Glutamatergic neuron (in vitro differentiated cells): ENCODE data around the gene MARK3. TPM values are rescaled to one million over a fixed set of nuclear protein-coding genes. Genes with fewer than 3 reads are reported as not detected.
"Not testable (repeated sequence)": the region's sequence is repeated elsewhere in the genome, so short reads cannot be mapped to it uniquely, and the experiment has no call there.

Experiments
- DNase-seq: peaks from one replicate; pipeline ENCODE4 v3.0.0; 2022
- H3K27ac Mint-ChIP-seq: one replicate; pipeline ENCODE4 v1.8.0; 2020; ENCODE audit warnings: mild to moderate bottlenecking, mixed read lengths, inconsistent platforms; ENCODE audit not compliant: unreplicated experiment
- H3K27me3 Mint-ChIP-seq: one replicate; pipeline ENCODE4 v1.8.0; 2020; ENCODE audit warnings: mild to moderate bottlenecking, moderate library complexity, mixed read lengths, inconsistent platforms; ENCODE audit not compliant: unreplicated experiment
- H3K36me3 Mint-ChIP-seq: one replicate; pipeline ENCODE4 v1.8.0; 2020; ENCODE audit warnings: mild to moderate bottlenecking, mixed read lengths, inconsistent platforms; ENCODE audit not compliant: unreplicated experiment
- H3K4me1 Mint-ChIP-seq: one replicate; pipeline ENCODE4 v1.8.0; 2020; ENCODE audit warnings: mild to moderate bottlenecking, low read depth, mixed read lengths, inconsistent platforms; ENCODE audit not compliant: unreplicated experiment
- H3K4me3 Mint-ChIP-seq: one replicate; pipeline ENCODE4 v1.8.0; 2020; ENCODE audit warnings: mild to moderate bottlenecking, mixed read lengths, inconsistent platforms; ENCODE audit not compliant: unreplicated experiment
- H3K9me3 Mint-ChIP-seq: one replicate; pipeline ENCODE4 v1.8.0; 2020; ENCODE audit warnings: mild to moderate bottlenecking, moderate library complexity, mixed read lengths, inconsistent platforms; ENCODE audit not compliant: unreplicated experiment
- CTCF ChIP-seq: fragments of 200-600 bp; sonication (generic); IDR thresholded peaks from one replicate; pipeline ENCODE4 v1.5.0; 2021; ENCODE audit not compliant: partially characterized antibody, unreplicated experiment
- total RNA-seq: library from RNA; stranded (reverse); fragmentation: NEBNext Ultra II Directional; extraction: Animal tissue kit (Norgen Biotek cat#: 25700); gene quantifications from one replicate; pipeline ENCODE4 v1.2.1, GENCODE V29; 2021; ENCODE audit not compliant: unreplicated experiment

Gene MARK3
- total RNA-seq, 1 donor from 2014 or later = 110 TPM

- H3K4me3 Mint-ChIP-seq = no peak overlapping the region
Measured at GRCh38 chr14:103508521-103509329, 123.5 kb downstream of the MARK3 start.

GRCh38 chr14:103509864-103510723 lies 124.9 kb downstream of the MARK3 start:
- peaks cover 4% of the 10 kb centered on the region for H3K4me1 Mint-ChIP-seq
- H3K27ac Mint-ChIP-seq = no peak overlapping the region
- H3K4me3 Mint-ChIP-seq = no peak overlapping the region
- peaks cover 13% of the 10 kb centered on the region for H3K9me3 Mint-ChIP-seq
- no peak for DNase-seq
- H3K36me3 Mint-ChIP-seq = peaks cover 6% of the 10 kb centered on the region
- peaks cover 7% of the 10 kb centered on the region for H3K27me3 Mint-ChIP-seq
- no peak for TF ChIP-seq CTCF

More at GRCh38 chr14:103508521-103509329, 123.5 kb downstream of the MARK3 start:
- TF ChIP-seq CTCF = no peak
- H3K27ac Mint-ChIP-seq = no peak overlapping the region
- peaks cover 10% of the 10 kb centered on the region for H3K9me3 Mint-ChIP-seq
- no peaks in the 10 kb centered on the region for H3K4me1 Mint-ChIP-seq
- H3K36me3 Mint-ChIP-seq = peaks cover 6% of the 10 kb centered on the region
- DNase-seq = no peak
- H3K27me3 Mint-ChIP-seq = peaks cover 10% of the 10 kb centered on the region

GRCh38 chr14:103510724-103511693 lies 125.8 kb downstream of the MARK3 start:
- peaks cover 4% of the 10 kb centered on the region for H3K4me1 Mint-ChIP-seq
- no peak for TF ChIP-seq CTCF
- peaks cover 6% of the 10 kb centered on the region for H3K36me3 Mint-ChIP-seq
- H3K27me3 Mint-ChIP-seq = peaks cover 4% of the 10 kb centered on the region
- no peak for DNase-seq
- H3K4me3 Mint-ChIP-seq = no peak overlapping the region
- peaks cover 11% of the 10 kb centered on the region for H3K9me3 Mint-ChIP-seq
- no peak overlapping the region for H3K27ac Mint-ChIP-seq

GRCh38 chr14:103512180-103512579 lies 127.0 kb downstream of the MARK3 start:
- not testable (repeated sequence) for H3K27ac Mint-ChIP-seq, DNase-seq, H3K36me3 Mint-ChIP-seq, H3K27me3 Mint-ChIP-seq, H3K4me3 Mint-ChIP-seq, H3K4me1 Mint-ChIP-seq
- H3K9me3 Mint-ChIP-seq = peaks cover 12% of the 10 kb centered on the region
